H9 (cell line): ENCODE results near the gene CADM1. TPM values are rescaled to one million over a fixed set of nuclear protein-coding genes. Genes with fewer than 3 reads are reported as not detected.

ENCODE experiments used
- DNase-seq: peaks from one replicate; pipeline ENCODE4 v3.0.0-alpha.2; 2017
- H2AFZ ChIP-seq: one replicate; pipeline ENCODE4 v1.6.1; 2013; ENCODE audit warnings: mild to moderate bottlenecking, low read length, control low read depth, moderate library complexity
- H2AK5ac ChIP-seq: 2 replicates; pipeline ENCODE4 v1.6.1; 2013; ENCODE audit warnings: low read length, control low read depth, mixed read lengths; ENCODE audit not compliant: insufficient read length
- H2BK120ac ChIP-seq: one replicate; pipeline ENCODE4 v1.6.1; 2013; ENCODE audit warnings: low read depth, mild to moderate bottlenecking, low read length, control low read depth, inconsistent platforms; ENCODE audit not compliant: poor library complexity, severe bottlenecking
- H2BK12ac ChIP-seq: 2 replicates; pipeline ENCODE4 v1.6.1; 2013; ENCODE audit warnings: low read length, control low read depth, mixed read lengths, low read depth; ENCODE audit not compliant: insufficient read length
- H2BK15ac ChIP-seq: 2 replicates; pipeline ENCODE4 v1.6.1; 2013; ENCODE audit warnings: low read depth, low read length, control low read depth
- H2BK20ac ChIP-seq: one replicate; pipeline ENCODE4 v1.6.1; 2013; ENCODE audit warnings: low read depth, mild to moderate bottlenecking, low read length, control low read depth, inconsistent platforms; ENCODE audit not compliant: poor library complexity, severe bottlenecking
- H2BK5ac ChIP-seq: 2 replicates; pipeline ENCODE4 v1.6.1; 2013; ENCODE audit warnings: low read length, control low read depth, mixed read lengths; ENCODE audit not compliant: insufficient read length
- H3K14ac ChIP-seq: 2 replicates; pipeline ENCODE4 v1.6.1; 2013; ENCODE audit warnings: low read length, control low read depth; ENCODE audit not compliant: insufficient read depth
- H3K18ac ChIP-seq: 2 replicates; pipeline ENCODE4 v1.6.1; 2013; ENCODE audit warnings: low read depth, mild to moderate bottlenecking, mixed read lengths, low read length, control low read depth; ENCODE audit not compliant: insufficient read length
- H3K23ac ChIP-seq: 2 replicates; pipeline ENCODE4 v1.6.1; 2013; ENCODE audit warnings: low read length, control low read depth, mixed read lengths, low read depth; ENCODE audit not compliant: insufficient read length
- H3K23me2 ChIP-seq: 2 replicates; pipeline ENCODE4 v1.6.1; 2013; ENCODE audit warnings: low read depth, mild to moderate bottlenecking, mixed read lengths, low read length, control low read depth; ENCODE audit not compliant: insufficient read length, poor library complexity, severe bottlenecking
- H3K27ac ChIP-seq: 2 replicates; pipeline ENCODE4 v1.5.1; 2013; ENCODE audit warnings: low read length, control low read depth, mixed read lengths, low read depth; ENCODE audit not compliant: insufficient read length
- H3K27me3 ChIP-seq: 2 replicates; pipeline ENCODE4 v1.6.1; 2013; ENCODE audit warnings: low read length, control low read depth, inconsistent platforms; ENCODE audit not compliant: insufficient read depth
- H3K4ac ChIP-seq: 2 replicates; pipeline ENCODE4 v1.6.1; 2013; ENCODE audit warnings: low read depth, mild to moderate bottlenecking, control low read depth, inconsistent platforms, low read length, moderate library complexity
- H3K4me1 ChIP-seq: 2 replicates; pipeline ENCODE4 v1.6.1; 2013; ENCODE audit warnings: low read length, control low read depth, inconsistent platforms; ENCODE audit not compliant: insufficient read depth
- H3K4me2 ChIP-seq: 2 replicates; pipeline ENCODE4 v1.6.1; 2013; ENCODE audit warnings: low read length, control low read depth, mixed read lengths; ENCODE audit not compliant: insufficient read length, insufficient read depth
- H3K56ac ChIP-seq: 2 replicates; pipeline ENCODE4 v1.6.1; 2013; ENCODE audit warnings: low read depth, mild to moderate bottlenecking, mixed read lengths, low read length, control low read depth; ENCODE audit not compliant: insufficient read length
- H3K79me1 ChIP-seq: 2 replicates; pipeline ENCODE4 v1.6.1; 2013; ENCODE audit warnings: low read depth, mild to moderate bottlenecking, moderate library complexity, low read length, control low read depth, inconsistent platforms; ENCODE audit not compliant: insufficient read depth, poor library complexity, severe bottlenecking
- H3K79me2 ChIP-seq: 2 replicates; pipeline ENCODE4 v1.6.1; 2013; ENCODE audit warnings: low read length, control low read depth, inconsistent platforms; ENCODE audit not compliant: insufficient read depth
- H3K9ac ChIP-seq: 2 replicates; pipeline ENCODE4 v1.6.1; 2013; ENCODE audit warnings: low read length, control low read depth, mixed read lengths; ENCODE audit not compliant: insufficient read length; ENCODE audit errors: extremely low read depth
- H3K9me3 ChIP-seq: one replicate; pipeline ENCODE4 v1.6.1; 2013; ENCODE audit warnings: low read depth, low read length, inconsistent platforms; ENCODE audit not compliant: control insufficient read depth
- H3T11ph ChIP-seq: one replicate; pipeline ENCODE4 v1.6.1; 2013; ENCODE audit warnings: mild to moderate bottlenecking, low read length, control low read depth, inconsistent platforms
- H4K20me1 ChIP-seq: one replicate; pipeline ENCODE4 v1.6.1; 2013; ENCODE audit not compliant: control insufficient read depth, insufficient read length, insufficient read depth
- H4K5ac ChIP-seq: 2 replicates; pipeline ENCODE4 v1.6.1; 2013; ENCODE audit warnings: low read depth, mild to moderate bottlenecking, mixed read lengths, low read length, control low read depth; ENCODE audit not compliant: insufficient read length
- H4K8ac ChIP-seq: replicated peaks from 2 replicates; pipeline ENCODE4 v1.6.1; 2013; ENCODE audit warnings: low read length, control low read depth, mixed read lengths, low read depth; ENCODE audit not compliant: insufficient read length
- H4K91ac ChIP-seq: 2 replicates; pipeline ENCODE4 v1.6.1; 2013; ENCODE audit warnings: low read depth, mild to moderate bottlenecking, moderate library complexity, mixed read lengths, low read length, control low read depth; ENCODE audit not compliant: insufficient read length
- H3K27ac Mint-ChIP-seq, 3 experiments: 2 replicates in 2 of 3; 3 replicates in 1 of 3; pipeline ENCODE4 v1.8.0; 2020 to 2021; ENCODE audit warnings: mixed read lengths in 3 of 3, mild to moderate bottlenecking in 1 of 3, moderate library complexity in 1 of 3
- H3K27me3 Mint-ChIP-seq: 2 replicates; pipeline ENCODE4 v1.8.0; 2021; ENCODE audit warnings: low read depth, mild to moderate bottlenecking, moderate library complexity, mixed read lengths
- H3K36me3 Mint-ChIP-seq, 3 experiments: 2 replicates in 2 of 3; 3 replicates in 1 of 3; pipeline ENCODE4 v1.8.0; 2020 to 2021; ENCODE audit warnings: low read depth in 3 of 3, mixed read lengths in 3 of 3; ENCODE audit not compliant: insufficient read depth in 1 of 3
- H3K4me1 Mint-ChIP-seq, 2 experiments: 2 replicates each; pipeline ENCODE4 v1.8.0; 2020; ENCODE audit warnings: mixed read lengths in 2 of 2
- H3K4me3 Mint-ChIP-seq, 2 experiments: 2 replicates in 1 of 2; 3 replicates in 1 of 2; pipeline ENCODE4 v1.8.0; 2020 to 2021; ENCODE audit warnings: mild to moderate bottlenecking in 2 of 2, mixed read lengths in 2 of 2, moderate library complexity in 1 of 2
- H3K9me3 Mint-ChIP-seq, 2 experiments: 2 replicates in 1 of 2; 3 replicates in 1 of 2; pipeline ENCODE4 v1.8.0; 2020; ENCODE audit warnings: mild to moderate bottlenecking in 2 of 2, mixed read lengths in 2 of 2, moderate library complexity in 1 of 2
- CTCF ChIP-seq: fragments of 200-600 bp; sonication (generic); conservative IDR thresholded peaks from 3 replicates; pipeline ENCODE4 v1.8.0; 2021; ENCODE audit warnings: antibody characterized with exemption, mild to moderate bottlenecking
- WGBS: extraction: QIAGEN DNeasy Blood & Tissue Kit; methylation state at CpG from one replicate; pipeline ENCODE4 v1.1.7; 2013; ENCODE audit warnings: missing lambda C conversion rate, low lambda C conversion rate, mixed read lengths; ENCODE audit not compliant: insufficient read length; ENCODE audit errors: extremely low coverage; 5-methylcytosine and 5-hydroxymethylcytosine counted together
- total RNA-seq: library from RNA; stranded (reverse); gene quantifications from 2 replicates; pipeline ENCODE4 v1.2.1, GENCODE V29; 2021

CADM1 gene
- total RNA-seq, 1 experiment from 2014 or later = 11.9 TPM

DNA sequence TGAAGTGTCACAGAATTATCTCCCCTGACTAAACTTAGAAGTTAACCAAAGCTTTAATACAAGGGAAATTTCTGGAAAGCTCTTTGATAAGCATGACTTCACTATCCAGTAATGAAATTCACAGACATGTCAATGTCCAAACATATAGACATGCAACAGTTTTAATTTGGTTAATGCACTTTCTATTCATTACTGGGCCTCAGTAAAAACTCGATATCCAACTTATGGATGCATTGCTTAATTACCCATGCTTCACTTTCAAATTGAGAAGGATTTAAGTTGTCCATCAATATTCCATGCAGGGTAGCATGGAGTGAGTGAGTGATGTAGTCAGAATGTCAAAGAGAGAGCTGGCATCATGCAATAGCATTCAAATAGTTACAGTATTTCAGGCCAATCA is 197.5 kb downstream of the CADM1 start:
- Mint-ChIP-seq H3K4me1 (0 out of 4 replicates have a peak, but pooled peaks cover 4% of the 10 kb centered on the region in 2 experiments), H3K27ac (no peak overlapping the region)
- no peak overlapping the region for H3T11ph ChIP-seq

More for the DNA sequence above, 197.5 kb downstream of the CADM1 start:
- H3K36me3 Mint-ChIP-seq = no peaks in the 10 kb centered on the region
- Histone ChIP-seq H3K23ac (no peak overlapping the region), H4K20me1 (no peaks in the 10 kb centered on the region), H2BK12ac (no peak overlapping the region), H2BK15ac (no peak overlapping the region), H3K27me3 (no peaks in the 10 kb centered on the region), H3K4ac (no peak overlapping the region), H3K9me3 (no peaks in the 10 kb centered on the region), H2BK120ac (no peak overlapping the region), H3K4me2 (no peak overlapping the region), H2BK5ac (no peak overlapping the region), H2BK20ac (no peak overlapping the region), H2AK5ac (no peak overlapping the region), H3K79me2 (no peaks in the 10 kb centered on the region), H3K9ac (no peak overlapping the region), H3K27ac (no peak overlapping the region), H3K14ac (no peak overlapping the region), H4K5ac (no peak overlapping the region), H3K4me1 (no peaks in the 10 kb centered on the region), H3K79me1 (no peaks in the 10 kb centered on the region), H4K8ac (no peak overlapping the region), H3K18ac (no peak overlapping the region), H2AFZ (no peak overlapping the region), H3K56ac (no peak overlapping the region), H3K23me2 (no peaks in the 10 kb centered on the region), H4K91ac (no peak overlapping the region)
- TF ChIP-seq CTCF = no peak
- H3K4me3 Mint-ChIP-seq = no peak overlapping the region
- no peak for DNase-seq
- no peaks in the 10 kb centered on the region for H3K27me3 Mint-ChIP-seq
- H3K9me3 Mint-ChIP-seq = no peaks in the 10 kb centered on the region
- WGBS = no CpG with 5 or more reads among the region's 1 CpG
